ENCODE results near the gene CEP70. TPM values are rescaled to one million over a fixed set of nuclear protein-coding genes. Genes with fewer than 3 reads are reported as not detected.
A peak's percentile ranks its signal among the peaks of the same experiment; 100 is the strongest.

The CEP70 gene
- total RNA-seq, 1 donor from 2014 or later = 44.3 TPM

DNA sequence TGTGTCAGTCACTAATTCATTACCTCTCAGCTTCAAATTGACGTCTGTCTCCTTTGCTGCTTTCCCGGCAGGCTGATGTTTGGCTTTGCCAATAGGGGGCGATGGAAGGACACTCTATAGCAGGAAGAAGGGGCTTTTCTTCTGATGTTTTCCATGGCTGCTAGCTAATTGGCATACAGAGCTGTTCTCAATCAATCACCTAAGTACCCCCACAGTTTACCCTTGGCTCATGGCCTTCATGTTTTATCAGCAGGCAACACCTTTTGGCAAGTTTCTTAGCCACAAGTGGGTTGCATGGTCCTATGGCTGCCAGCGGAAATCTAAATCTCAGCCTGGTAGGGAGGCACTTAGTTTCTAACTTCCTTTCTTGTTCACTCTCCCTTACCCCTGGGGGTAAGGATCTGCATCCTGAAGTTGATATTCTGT lies 114.6 kb downstream of the CEP70 start:
- Mint-ChIP-seq H3K27me3 (no peaks in the 10 kb centered on the region), H3K4me1 (ENCODE audit: unreplicated experiment) (no peaks in the 10 kb centered on the region), H3K27ac (no peak overlapping the region), H3K4me3 (no peak overlapping the region), H3K36me3 (peaks cover 6% of the 10 kb centered on the region), H3K9me3 (peaks cover 3% of the 10 kb centered on the region)
- DNase-seq (ENCODE audit: extremely low spot score, unreplicated experiment) = no peak
- TF ChIP-seq CTCF (conservative IDR thresholded peaks at IDR 0.05) = peak; percentile 83

DNA sequence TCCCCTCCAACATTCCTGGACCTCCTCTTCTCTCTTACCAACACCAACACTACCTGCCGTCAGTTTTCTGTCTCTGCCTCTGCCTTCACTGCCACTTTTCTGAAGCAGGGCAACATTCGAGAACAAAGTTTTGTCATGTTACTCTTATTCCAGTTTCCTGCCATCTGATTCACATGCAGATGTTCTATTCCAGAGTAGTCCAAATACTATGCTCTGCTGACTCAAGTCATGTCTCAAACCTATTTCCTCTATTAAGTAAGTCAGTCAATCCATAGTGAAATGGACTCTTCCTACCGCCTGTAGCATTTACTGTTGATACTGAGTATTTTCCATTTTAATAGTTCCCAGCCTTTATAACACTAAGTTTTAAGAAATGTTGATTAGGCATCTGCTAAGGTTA lies 116.3 kb downstream of the CEP70 start:
- Mint-ChIP-seq H3K4me3 (no peak overlapping the region), H3K4me1 (ENCODE audit: unreplicated experiment) (no peaks in the 10 kb centered on the region), H3K27me3 (no peaks in the 10 kb centered on the region), H3K9me3 (no peaks in the 10 kb centered on the region), H3K27ac (no peak overlapping the region), H3K36me3 (peaks cover 6% of the 10 kb centered on the region)
- no peak for TF ChIP-seq CTCF (conservative IDR thresholded peaks at IDR 0.05)
- DNase-seq (ENCODE audit: extremely low spot score, unreplicated experiment) = no peak

GRCh38 chr3:138477120-138477519 lies 116.9 kb downstream of the CEP70 start:
- H3K27me3 Mint-ChIP-seq = no peaks in the 10 kb centered on the region
- H3K4me3 Mint-ChIP-seq = no peak overlapping the region
- H3K27ac Mint-ChIP-seq = no peak overlapping the region
- no peak for TF ChIP-seq CTCF (conservative IDR thresholded peaks at IDR 0.05)
- no peaks in the 10 kb centered on the region for H3K9me3 Mint-ChIP-seq
- DNase-seq (ENCODE audit: extremely low spot score, unreplicated experiment) = no peak
- no peaks in the 10 kb centered on the region for H3K4me1 Mint-ChIP-seq (ENCODE audit: unreplicated experiment)
- peaks cover under 1% of the 10 kb centered on the region for H3K36me3 Mint-ChIP-seq

- Mint-ChIP-seq H3K9me3 (no peaks in the 10 kb centered on the region), H3K36me3 (no peaks in the 10 kb centered on the region), H3K4me3 (no peak overlapping the region), H3K4me1 (ENCODE audit: unreplicated experiment) (no peaks in the 10 kb centered on the region), H3K27ac (no peak overlapping the region), H3K27me3 (no peaks in the 10 kb centered on the region)
- no peak for DNase-seq (ENCODE audit: extremely low spot score, unreplicated experiment)
- TF ChIP-seq CTCF (conservative IDR thresholded peaks at IDR 0.05) = no peak
Observed at GRCh38 chr3:138476526-138476925, 117.5 kb downstream of the CEP70 start.

DNA sequence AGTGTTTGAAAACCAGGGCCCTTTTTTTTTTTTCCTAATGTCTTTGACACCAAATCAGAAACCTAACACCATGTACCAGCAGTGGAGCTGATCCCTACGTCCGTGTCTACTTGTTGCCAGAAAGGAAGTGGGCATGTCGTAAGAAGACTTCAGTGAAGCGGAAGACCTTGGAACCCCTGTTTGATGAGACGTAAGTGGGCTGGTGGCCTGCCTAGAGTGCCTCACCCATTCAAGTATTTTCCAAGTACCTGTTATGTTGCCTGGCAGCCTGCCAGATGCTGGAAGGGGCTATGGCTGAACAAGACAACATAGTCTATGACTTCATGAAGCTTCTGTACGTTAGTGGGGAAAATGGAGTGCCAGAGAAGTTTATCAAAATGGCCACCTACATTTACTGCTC lies 119.9 kb downstream of the CEP70 start:
- no peaks in the 10 kb centered on the region for H3K36me3 Mint-ChIP-seq
- no peak for TF ChIP-seq CTCF (conservative IDR thresholded peaks at IDR 0.05)
- no peak overlapping the region for H3K4me3 Mint-ChIP-seq
- no peaks in the 10 kb centered on the region for H3K27me3 Mint-ChIP-seq
- no peaks in the 10 kb centered on the region for H3K9me3 Mint-ChIP-seq
- H3K4me1 Mint-ChIP-seq (ENCODE audit: unreplicated experiment) = no peaks in the 10 kb centered on the region
- H3K27ac Mint-ChIP-seq = no peak overlapping the region
- DNase-seq (ENCODE audit: extremely low spot score, unreplicated experiment) = no peak

DNA sequence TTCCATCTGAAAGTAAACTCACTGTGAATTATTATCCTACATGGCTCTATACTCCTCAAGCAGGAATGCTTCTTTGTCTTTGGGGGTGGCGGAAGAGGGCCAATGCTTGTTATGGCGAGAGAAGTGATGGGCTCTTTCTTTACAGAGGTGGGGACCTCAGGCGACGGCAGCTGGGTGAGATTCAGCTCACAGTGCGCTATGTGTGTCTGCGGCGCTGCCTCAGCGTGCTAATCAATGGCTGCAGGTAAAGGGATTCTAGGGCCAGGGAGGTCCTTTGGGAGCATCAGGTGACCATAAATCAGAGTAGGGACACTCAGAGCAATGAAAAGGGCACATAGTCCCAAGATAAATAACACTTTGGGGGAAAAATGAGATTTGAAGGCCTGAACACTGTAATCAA lies 120.7 kb downstream of the CEP70 start:
- no peak for DNase-seq (ENCODE audit: extremely low spot score, unreplicated experiment)
- Mint-ChIP-seq H3K4me3 (no peak overlapping the region), H3K4me1 (ENCODE audit: unreplicated experiment) (no peaks in the 10 kb centered on the region), H3K9me3 (no peaks in the 10 kb centered on the region), H3K27ac (no peak overlapping the region), H3K36me3 (no peaks in the 10 kb centered on the region), H3K27me3 (no peaks in the 10 kb centered on the region)
- TF ChIP-seq CTCF (conservative IDR thresholded peaks at IDR 0.05) = no peak

Measured in type B pancreatic cell (in vitro differentiated cells).